HG03039 (cell line): Measurements from ENCODE around the gene MIF4GD.
"Not testable (repeated sequence)": the region's sequence is repeated elsewhere in the genome, so short reads cannot be mapped to it uniquely, and the experiment has no call there.

Source experiments
- ATAC-seq: cut with Tn5 transposase; IDR thresholded peaks from one replicate; pipeline ENCODE4 v1.9.1; 2021; ENCODE audit warnings: mild to moderate bottlenecking, moderate library complexity; ENCODE audit not compliant: unreplicated experiment

MIF4GD gene, protein sequence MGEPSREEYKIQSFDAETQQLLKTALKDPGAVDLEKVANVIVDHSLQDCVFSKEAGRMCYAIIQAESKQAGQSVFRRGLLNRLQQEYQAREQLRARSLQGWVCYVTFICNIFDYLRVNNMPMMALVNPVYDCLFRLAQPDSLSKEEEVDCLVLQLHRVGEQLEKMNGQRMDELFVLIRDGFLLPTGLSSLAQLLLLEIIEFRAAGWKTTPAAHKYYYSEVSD

DNA sequence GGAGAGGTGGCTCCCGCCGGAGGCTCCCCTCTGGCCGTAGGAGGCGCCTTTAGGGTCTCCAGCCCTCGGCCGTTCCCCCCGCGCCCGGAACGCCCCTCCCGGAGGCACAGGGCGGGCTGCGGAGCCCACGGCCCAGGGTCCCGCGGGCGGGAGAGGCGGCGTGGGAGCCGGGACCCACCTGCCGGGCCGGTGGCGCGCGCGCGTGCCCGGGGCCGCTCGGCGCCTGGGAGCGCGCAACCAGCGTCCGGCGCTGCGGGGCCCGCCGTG lies at the start of gene MIF4GD:
Gene MIF4GD (minus strand): TSS at position 266 of the 267 bp plus-strand sequence. CDS start 1,036 bp downstream, outside the sequence.
- no peak for ATAC-seq

DNA sequence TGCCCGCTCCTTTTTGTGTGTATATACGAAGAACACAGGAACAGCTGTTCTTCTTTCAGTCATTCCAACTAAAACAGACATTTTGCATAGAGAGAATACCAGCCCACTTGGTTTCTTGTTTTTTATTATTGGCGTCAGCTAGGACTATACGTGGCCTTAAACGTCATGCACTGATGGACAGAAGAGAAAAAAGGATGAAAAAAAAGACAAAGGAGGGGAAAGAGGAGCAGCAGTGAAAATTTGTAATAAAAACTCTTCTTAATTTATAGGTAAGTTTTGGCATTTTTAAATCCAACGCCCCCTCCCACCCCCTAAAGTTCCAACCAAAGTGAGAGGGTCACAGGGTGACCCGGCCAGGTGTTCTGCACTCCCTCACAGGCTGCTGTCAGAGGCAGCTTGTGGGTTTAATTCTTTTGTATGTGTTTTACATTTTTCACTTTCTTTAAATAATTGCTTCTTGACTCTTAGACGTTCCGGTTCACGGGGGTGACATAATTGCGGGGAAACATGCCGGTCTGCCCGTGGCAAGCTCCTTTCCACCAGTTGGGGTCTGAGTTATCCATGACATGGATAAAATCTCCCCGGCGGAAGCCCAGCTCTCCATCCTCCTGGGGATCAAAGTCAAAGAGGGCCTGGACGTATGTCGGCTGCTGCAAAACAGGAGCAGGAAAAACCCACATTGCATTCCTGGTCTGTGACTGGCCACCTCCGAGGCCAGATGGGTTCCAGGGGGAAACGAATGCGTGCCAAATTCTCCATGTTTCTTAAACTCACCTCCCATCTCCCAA lies 49.1 kb upstream of the MIF4GD start:
- ATAC-seq, result peak; percentile 43

DNA sequence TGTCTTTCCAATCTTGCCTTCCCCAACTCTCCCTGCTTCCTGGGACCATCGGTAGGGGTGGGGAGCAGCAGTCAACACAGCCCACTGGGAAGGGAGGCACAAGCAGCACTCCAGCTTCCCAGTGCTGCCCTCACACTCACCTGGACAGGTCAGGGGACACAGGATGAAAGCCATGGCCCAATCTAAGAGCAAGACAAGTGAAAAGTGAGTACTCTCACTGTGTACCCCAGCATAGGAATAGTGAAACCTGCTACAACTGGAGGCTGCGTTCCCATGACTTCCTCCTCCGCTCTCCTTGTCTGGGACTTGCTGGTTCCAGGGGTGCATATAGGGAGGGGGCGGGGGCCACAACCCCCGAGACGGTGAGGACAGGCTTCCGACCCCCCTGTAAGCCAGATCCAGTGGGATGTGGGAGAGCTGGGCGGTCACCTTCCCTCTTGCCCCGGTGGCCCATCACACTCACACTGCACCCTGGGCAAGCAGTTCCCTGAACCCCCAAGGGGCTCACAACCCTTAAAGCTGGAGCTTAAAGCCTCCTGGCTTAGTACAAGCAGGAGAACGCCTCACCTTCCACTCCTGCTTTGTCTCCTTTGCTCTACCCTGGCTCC lies 47.7 kb upstream of the MIF4GD start:
- ATAC-seq, result no peak

DNA sequence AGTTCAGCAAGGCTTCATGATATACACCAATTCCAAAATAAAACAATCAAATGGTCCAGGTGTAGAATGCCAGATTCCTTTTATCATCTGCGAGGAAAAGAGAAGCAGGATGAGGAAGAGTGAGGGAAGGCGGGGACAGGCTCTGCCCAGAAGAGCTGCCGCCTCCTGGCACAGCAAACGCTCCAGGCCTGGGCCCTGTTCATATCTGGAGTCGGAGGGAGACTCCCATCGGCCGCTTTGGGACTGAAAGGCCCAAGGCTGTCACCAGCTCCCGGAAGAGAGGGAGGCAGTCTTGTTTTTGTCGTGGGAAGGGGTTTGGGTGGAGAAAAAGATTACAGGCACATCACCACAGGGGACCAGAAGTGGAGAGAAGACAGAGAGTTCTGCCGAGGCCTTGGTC lies 47.2 kb upstream of the MIF4GD start:
- no peak for ATAC-seq

DNA sequence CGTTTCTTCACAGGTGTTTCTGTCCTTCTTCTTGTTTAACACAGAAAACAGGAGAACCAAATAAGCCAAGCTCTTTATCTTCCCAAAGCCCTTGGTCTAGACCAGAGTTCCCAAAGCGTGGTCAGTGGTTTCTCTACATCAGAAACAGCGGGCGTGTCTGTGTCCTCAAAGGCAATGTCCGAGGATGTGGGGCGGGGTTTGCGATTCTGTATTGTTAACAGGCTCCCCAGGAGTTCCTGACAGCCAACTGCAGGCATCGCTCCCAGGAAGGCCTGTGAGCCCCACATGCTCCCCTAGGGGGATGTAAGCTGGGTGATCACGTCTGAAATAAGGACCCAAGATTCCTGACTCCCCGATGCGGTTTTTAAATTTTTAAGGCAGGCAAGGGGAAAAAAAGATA lies 46.6 kb upstream of the MIF4GD start:
- no peak for ATAC-seq

DNA sequence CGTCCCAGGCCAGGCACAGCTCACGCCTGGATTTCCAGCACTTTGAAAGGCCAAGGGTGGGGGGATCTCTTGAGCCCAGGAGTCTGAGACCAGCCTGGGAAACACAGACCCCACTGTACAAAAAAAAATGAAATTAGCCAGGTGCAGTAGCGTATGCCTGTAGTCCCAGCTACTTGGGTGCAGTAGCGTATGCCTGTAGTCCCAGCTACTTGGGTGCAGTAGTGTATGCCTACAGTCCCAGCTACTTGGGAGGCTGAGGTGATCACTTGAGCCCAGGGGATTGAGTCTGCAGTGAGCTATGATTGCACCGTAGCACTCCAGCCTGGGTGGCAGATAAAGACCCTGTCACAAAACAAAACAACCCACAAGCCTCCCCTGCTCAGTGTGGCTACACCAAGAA lies 45.2 kb upstream of the MIF4GD start:
- ATAC-seq, result no peak

DNA sequence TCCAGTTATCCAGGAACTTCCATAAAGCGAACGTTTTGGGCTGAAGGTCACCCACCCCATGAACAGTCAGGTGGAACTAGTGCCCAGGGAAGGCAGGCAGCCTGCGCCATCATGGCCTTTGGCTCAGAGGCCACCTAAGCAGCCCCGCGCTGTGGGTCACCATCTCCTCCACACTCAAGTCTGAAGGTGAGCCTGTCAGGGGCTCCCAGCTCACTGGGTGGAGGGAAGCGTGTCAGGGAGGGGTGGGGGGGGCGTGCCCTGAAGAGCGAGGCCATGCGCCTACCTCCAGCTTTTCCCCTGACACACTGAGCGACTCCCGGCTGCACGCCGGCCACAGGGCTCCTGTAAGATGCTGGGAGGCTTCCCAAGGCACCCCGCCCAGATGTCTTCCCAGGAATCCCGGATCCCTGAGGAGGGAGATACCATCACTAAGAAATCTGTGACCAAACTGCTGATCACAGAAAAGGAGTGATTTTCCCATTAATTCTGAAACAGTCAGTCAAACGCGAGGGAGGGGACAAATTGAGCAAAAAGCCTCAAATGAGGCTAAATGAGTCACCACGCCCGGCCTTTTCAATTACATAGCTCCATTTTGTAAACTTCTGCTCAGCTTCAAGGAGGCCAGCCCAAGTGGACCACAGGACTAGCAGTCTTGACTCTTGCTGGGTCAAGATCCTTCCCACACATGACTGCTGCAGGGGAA lies 44.7 kb upstream of the MIF4GD start:
- no peak for ATAC-seq

DNA sequence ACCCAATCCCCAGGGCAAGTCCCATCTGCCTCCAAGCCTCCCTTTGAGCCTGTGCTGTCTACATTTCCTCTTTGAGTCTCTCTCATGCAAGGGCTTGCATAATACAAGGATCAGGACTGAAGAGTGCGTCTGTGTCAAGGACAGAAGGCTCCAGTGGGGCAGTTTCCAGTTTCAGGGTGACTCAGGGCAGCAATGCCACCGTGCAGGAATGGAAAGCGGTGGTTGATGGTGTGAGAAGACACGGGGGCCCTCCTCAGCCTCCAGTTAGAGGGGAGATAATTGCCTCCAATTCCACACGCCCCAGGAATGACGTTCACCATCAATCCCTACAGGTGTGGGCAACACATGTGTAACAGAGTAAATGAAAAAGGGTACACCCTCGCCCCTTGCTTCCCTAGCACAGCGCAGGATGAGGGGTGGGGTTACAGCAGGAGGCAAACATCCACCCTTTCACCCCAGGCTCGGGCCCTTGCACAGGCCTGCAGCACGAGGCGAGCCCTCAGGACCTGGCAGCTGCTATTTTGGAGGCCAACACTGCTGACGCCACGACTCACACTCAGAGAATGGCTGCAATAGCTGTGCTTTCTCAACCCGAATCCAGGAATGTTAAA lies 43.0 kb upstream of the MIF4GD start:
- peak; percentile 44 for ATAC-seq

DNA sequence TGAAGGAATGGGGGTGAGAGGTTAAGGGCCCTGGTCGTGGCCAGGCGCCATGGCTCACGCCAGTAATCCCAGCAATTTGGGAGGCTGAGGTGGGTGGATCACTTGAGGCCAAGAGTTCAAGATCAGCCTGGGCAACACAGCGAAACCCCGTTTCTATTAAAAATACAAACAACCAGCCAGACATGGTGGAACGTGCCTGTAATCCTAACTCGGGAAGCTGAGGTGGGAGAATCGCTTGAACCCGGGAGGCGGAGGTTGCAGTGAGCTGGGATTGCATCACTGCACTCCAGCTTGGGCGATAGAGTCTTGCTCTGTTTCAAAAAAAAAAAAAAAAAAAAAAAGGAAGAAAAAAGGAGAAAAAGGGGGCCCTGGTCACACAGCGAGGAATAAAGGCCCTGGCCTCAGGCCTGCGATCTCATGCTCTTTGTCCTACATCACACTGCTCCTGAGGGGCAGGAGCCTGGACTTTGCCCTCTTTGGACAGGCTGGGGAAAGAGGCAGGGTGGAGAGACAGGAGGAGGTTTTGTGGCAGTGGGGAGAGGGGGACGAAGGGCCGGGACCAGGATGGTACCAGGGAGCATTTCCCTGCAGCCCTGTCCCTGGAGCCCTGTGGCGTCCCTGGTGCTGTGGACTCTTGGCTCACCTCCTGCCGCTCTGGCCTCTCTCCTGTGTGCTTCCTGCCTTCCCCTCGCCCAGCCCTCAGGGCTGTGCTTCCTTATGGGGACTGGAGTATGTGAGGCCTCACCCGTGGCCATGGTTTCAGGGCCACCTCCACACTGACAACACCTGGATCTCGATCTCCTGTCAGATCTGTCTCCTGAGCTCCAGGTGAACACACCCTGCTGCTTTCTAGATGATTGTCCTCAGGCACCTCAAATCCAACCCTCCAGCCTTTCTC lies 38.0 kb upstream of the MIF4GD start:
- no peak for ATAC-seq

DNA sequence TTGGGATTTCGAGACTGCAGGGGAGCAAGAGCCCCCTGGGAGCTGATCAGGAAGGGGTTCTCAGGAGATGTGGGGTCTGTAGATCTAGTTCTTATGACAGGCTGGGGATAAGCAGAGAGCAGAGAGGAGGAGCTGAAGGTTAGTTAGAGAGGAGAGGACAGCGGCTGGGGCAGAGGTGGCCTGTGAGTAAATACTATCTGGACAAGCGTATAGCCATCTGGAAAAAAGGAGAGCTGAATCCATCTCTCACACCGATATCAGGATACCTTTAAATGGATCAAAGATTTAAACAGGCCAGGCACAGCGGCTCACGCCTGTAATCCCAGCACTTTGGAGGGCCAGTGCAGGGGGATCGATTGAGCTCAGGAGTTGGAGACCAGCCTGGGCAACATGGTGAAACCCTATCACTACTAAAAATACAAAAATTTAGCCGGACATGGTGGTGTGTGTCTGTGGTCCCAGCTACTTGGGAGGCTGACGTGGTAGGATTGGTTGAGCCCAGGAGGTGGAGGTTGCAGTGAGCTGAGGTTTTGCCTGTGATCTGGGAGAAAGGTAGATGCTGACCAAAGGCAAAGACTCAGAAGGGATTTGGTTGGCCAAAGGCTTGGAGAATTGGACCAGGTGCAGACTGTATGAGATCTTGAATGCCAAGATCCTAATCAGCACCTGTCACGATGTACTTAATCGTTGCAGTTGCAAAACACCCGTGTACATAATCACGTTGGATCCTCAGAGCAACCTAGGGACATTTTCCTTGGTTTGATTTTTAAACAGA lies 37.1 kb upstream of the MIF4GD start:
- no peak for ATAC-seq

DNA sequence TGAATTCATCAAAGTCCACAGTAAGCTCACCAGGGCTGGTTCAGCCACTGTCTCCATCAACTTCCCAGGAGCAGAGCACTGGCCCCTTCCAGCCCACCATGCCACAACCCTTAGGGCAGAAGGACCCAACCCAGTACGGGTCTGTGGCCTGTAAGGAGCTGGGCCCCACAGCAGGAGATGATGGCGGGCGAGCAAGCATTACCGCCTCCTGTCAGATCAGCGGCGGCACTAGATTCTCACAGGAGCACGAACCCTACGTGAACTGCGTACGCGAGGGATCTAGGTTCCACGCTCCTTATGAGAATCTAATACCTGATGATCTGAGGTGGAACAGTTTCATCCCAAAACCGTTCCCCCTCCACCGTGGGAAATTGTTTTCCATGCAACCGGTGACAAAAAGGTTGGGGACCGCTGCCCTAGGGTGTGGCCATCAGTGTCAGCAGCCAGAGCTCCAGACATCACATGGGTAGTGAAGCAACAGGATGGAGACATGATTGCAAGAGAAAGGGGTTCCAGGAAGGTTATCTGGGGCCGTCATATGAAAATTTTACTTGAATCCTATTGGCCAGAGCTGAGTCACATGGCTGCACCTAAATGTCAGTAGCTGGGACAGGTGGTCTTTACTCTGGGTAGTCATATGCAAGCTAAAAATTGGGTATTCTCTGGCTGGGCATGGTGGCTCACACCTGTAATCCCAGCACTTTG lies 30.6 kb upstream of the MIF4GD start:
- no peak for ATAC-seq

DNA sequence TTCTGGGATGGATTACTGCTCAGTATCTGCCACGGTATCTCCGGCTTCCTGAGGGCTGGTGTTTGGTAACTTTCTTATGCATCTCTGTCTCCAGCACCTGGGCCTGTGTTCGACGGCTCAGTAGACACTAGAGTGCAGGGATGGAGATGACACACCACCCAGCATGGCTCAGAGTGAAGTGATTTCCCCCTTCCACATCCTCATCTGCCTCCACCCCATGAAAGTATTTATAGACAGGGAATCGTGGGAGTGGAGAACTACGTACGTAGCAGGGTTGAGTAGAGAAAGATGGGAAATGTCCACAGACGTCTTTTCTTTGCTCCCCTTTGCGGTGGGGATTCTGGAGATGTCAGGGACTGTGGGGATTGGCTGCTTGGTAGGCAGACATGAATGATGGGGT lies 30.0 kb upstream of the MIF4GD start:
- no peak for ATAC-seq

DNA sequence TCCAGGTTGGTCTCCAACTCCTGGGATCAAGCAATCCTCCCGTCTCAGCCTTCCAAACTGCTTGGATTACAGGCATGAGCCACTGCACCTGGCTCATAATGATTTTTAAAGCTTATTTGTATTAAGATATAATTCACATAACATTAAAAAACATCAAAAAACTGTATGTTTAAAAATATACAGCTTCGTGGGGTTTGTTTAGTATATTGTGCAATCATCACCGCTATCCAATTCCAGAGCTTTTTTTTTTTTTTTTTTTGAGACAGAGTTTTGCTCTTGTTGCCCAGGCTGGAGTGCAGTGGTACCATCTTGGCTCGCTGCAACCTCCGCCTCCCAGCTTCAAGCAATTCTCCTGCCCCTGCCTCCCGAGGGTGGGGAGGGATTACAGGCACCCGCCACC lies 29.2 kb upstream of the MIF4GD start:
- ATAC-seq, result no peak

DNA sequence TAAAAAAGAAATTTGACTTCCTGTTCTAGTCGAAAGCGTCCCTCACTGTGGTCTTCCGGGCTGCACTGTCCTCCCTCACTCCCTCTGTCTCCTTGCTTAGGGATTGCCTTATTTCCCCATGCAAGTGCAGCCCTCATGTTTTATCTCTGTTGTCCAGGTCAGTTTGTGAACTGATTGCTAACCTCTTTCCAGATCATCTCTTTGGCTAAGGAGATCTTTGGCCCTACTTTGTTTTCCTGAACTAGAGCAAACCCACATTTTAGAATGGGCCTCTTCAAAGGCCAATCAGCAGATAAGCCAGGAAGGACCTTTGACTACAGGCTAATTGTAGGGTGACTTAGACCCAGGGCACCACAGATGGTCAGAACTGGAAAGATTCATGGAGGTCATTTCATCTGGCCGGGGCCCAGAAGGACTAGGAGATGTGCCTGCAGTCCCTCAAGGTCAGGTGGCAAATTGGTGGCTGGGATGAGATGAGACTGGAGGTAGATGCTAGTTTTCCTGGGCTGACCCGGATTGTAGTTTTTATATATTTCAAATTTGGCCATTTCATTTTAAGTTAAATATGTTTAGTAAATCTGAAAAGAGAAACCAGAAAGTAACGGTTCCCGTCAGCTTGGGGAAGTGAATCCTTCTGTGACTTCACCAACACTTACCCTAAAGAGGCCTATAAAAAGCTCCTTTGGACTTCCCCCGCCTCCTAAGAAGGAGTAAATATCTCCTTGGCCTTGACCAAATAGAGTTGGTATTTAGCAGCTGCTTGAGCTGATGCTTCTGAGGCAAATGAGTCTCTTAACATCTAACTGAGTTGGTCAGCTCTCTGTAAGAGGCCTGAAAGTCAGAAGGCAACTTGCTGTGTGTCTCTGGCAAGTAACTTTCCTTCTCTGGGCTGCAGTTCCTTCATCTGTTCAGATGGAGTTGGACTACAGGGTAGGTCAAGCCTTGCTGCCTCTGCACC lies 24.4 kb upstream of the MIF4GD start:
- ATAC-seq, result peak; percentile 41

DNA sequence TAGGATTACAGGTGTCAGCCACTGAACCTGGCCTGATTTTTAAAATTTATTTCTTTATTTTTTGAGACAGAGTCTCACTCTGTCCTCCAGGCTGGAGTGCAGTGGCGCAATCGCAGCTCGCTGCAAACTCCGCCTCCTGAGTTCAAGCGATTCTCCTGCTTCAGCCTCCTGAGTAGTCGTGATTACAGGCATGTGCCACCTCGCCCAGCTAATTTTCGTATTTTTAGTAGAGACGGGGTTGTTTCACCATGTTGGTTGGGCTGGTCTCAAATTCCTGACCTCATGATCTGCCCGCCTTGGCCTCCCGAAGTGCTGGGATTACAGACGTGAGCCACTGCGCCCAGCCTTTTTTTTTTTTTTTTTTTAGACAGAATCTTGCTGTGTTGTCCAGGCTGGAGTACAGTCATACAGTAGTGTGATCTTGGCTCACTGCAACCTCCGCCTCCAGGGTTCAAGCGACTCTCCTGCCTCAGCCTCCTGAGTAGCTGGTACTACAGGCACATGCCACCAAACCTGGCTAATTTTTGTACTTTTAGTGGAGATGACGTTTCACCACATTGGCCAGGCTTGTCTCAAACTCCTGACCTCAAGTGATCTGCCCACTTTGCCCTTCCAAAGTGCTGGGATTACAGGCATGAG lies 21.9 kb upstream of the MIF4GD start:
- ATAC-seq, result not testable (repeated sequence)

DNA sequence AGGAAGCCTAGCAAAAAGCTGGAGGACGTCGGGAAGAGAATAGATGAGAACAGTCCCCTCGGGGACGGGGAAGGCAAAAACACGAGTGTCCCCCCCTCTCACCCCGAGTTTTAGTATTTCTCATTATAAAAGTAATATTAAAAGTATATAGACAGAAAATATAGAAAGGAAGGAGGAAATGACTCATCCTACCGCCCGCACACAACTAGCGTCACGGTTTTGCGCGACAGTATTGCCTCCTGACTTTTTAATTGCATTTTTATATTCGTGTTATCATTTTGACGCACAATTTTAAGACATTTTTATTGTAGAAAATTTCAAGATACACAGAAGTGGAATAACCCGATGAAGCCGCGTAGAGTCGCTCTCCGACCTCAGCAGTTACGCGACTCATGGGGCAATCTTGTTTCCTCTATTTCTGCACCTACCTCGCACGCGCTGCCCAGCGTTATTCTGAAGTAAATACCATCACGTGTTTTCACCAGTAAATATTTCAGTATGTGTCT lies 18.9 kb upstream of the MIF4GD start:
- no peak for ATAC-seq
